ENCODE data around the gene GINS3. TPM values are rescaled to one million over a fixed set of nuclear protein-coding genes. Genes with fewer than 3 reads are reported as not detected.

Gene GINS3
- total and polyA plus RNA-seq, 2 experiments from 2014 or later = 2.1 to 3.0 TPM

DNA sequence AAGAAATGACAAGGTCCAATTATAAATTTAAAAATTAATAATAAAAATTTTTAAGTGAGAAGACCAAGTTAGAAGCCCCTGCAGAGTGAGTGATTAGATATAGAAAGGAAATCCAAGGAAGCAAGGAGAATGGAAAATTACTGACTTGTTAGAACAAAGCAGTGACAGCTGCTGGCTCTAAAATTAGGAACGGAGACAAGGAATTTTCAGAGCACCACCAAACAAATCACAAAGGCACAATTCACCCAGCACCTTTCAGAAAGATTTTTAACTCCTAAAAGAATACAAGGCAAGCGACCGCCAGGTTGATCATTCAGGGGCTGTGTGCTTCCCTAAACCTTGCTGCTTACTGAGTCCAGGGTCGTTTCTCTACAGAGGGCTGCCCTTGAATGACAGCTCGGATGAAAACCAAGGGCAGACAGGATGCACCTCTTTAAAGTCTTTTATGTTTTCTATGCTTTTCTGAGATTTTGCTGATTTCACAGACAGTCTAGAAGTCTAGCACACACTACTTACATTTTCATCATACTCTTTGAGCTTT is 45.4 kb upstream of the GINS3 start:
- H3K9me3 ChIP-seq (ENCODE audit: low read depth) = no peaks in the 10 kb centered on the region
- H2AFZ ChIP-seq = no peak overlapping the region
- H3K4me1 ChIP-seq (ENCODE audit: insufficient read depth) = no peaks in the 10 kb centered on the region
- no peaks in the 10 kb centered on the region for H3K9me2 ChIP-seq (replicated peaks; ENCODE audit: insufficient read depth)
- H3K4me3 ChIP-seq = no peak overlapping the region
- H3K27ac ChIP-seq = no peak overlapping the region
- H3K4me2 ChIP-seq = no peak overlapping the region
- no peaks in the 10 kb centered on the region for H3K36me3 ChIP-seq (replicated peaks; ENCODE audit: insufficient read depth, low read depth)
- TF ChIP-seq CTCF (IDR thresholded peaks at IDR 0.05; ENCODE audit: poor library complexity) (no peak), EZH2 (IDR thresholded peaks at IDR 0.05; ENCODE audit: borderline replicate concordance) (no peak), EZH2phosphoT487 (IDR thresholded peaks at IDR 0.05; ENCODE audit: low read depth, severe bottlenecking, unreplicated experiment) (no peak)
- 70% methylated on average over 5 of the region's 5 CpGs for WGBS (ENCODE audit: low lambda C conversion rate, missing lambda C conversion rate)
- DNase-seq (ENCODE audit: low spot score) = no peak
- peaks cover 19% of the 10 kb centered on the region for H3K27me3 ChIP-seq
- no peaks in the 10 kb centered on the region for H3K79me2 ChIP-seq
- no peaks in the 10 kb centered on the region for H4K20me1 ChIP-seq (ENCODE audit: insufficient read depth, poor library complexity, severe bottlenecking)

GRCh38 chr16:58348986-58349385 is 43.3 kb upstream of the GINS3 start:
- H3K9me2 ChIP-seq (replicated peaks; ENCODE audit: insufficient read depth) = no peaks in the 10 kb centered on the region
- DNase-seq (ENCODE audit: low spot score) = no peak
- peaks cover 19% of the 10 kb centered on the region for H3K27me3 ChIP-seq
- TF ChIP-seq EZH2phosphoT487 (IDR thresholded peaks at IDR 0.05; ENCODE audit: low read depth, severe bottlenecking, unreplicated experiment) = no peak
- TF ChIP-seq CTCF (IDR thresholded peaks at IDR 0.05; ENCODE audit: poor library complexity) = no peak
- TF ChIP-seq EZH2 (IDR thresholded peaks at IDR 0.05; ENCODE audit: borderline replicate concordance) = no peak
- H3K4me3 ChIP-seq = no peak overlapping the region
- 48% methylated on average over 3 of the region's 3 CpGs for WGBS (ENCODE audit: low lambda C conversion rate, missing lambda C conversion rate)
- H3K79me2 ChIP-seq = no peaks in the 10 kb centered on the region
- H3K9me3 ChIP-seq (ENCODE audit: low read depth) = no peaks in the 10 kb centered on the region
- H3K4me1 ChIP-seq (ENCODE audit: insufficient read depth) = no peaks in the 10 kb centered on the region
- no peak overlapping the region for H3K4me2 ChIP-seq
- H3K36me3 ChIP-seq (replicated peaks; ENCODE audit: insufficient read depth, low read depth) = no peaks in the 10 kb centered on the region
- H2AFZ ChIP-seq = no peak overlapping the region
- H3K27ac ChIP-seq = no peak overlapping the region
- H4K20me1 ChIP-seq (ENCODE audit: insufficient read depth, poor library complexity, severe bottlenecking) = no peaks in the 10 kb centered on the region

DNA sequence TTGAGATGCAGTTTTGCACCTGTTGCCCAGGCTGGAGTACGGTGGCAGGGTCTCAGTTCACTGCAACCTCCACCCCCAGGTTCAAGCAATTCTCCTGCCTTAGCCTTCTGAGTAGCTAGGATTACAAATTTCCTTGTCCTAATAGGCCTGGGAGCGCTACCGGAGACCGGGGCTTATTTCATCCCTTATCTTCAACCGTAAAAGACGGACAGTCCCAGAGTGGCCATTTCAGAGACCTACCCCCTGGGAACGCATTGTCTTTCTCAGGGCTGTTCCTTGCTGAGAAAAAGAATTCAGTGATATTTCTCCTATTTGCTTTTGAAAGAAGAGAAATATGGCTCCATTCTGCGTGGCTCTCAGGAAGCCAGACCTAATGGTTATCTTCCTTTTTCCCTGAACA is 39.6 kb upstream of the GINS3 start:
- Histone ChIP-seq H3K4me1 (ENCODE audit: insufficient read depth) (no peaks in the 10 kb centered on the region), H2AFZ (no peak overlapping the region), H3K4me3 (no peak overlapping the region), H3K4me2 (no peak overlapping the region), H3K27me3 (peaks cover 23% of the 10 kb centered on the region), H3K27ac (no peak overlapping the region), H3K9me2 (replicated peaks; ENCODE audit: insufficient read depth) (no peaks in the 10 kb centered on the region), H4K20me1 (ENCODE audit: insufficient read depth, poor library complexity, severe bottlenecking) (no peaks in the 10 kb centered on the region), H3K36me3 (replicated peaks; ENCODE audit: insufficient read depth, low read depth) (no peaks in the 10 kb centered on the region), H3K79me2 (no peaks in the 10 kb centered on the region), H3K9me3 (ENCODE audit: low read depth) (no peaks in the 10 kb centered on the region)
- 84% methylated on average over 8 of the region's 8 CpGs for WGBS (ENCODE audit: low lambda C conversion rate, missing lambda C conversion rate)
- TF ChIP-seq CTCF (IDR thresholded peaks at IDR 0.05; ENCODE audit: poor library complexity) (no peak), EZH2phosphoT487 (IDR thresholded peaks at IDR 0.05; ENCODE audit: low read depth, severe bottlenecking, unreplicated experiment) (no peak), EZH2 (IDR thresholded peaks at IDR 0.05; ENCODE audit: borderline replicate concordance) (no peak)
- no peak for DNase-seq (ENCODE audit: low spot score)
